NCI-H2081 treated with DMSO at 0.1 percent for 48 hours (cell line): ENCODE results near the gene RPTOR.
"Not testable (repeated sequence)": the region's sequence is repeated elsewhere in the genome, so short reads cannot be mapped to it uniquely, and the experiment has no call there.

ENCODE experiments used
- DNase-seq: peaks from one replicate; lab custom pipeline; 2025; lab: John Stamatoyannopoulos, UW

Gene RPTOR

GRCh38 chr17:80694992-80695912 lies 150.6 kb downstream of the RPTOR start:
- no peak for DNase-seq

DNA sequence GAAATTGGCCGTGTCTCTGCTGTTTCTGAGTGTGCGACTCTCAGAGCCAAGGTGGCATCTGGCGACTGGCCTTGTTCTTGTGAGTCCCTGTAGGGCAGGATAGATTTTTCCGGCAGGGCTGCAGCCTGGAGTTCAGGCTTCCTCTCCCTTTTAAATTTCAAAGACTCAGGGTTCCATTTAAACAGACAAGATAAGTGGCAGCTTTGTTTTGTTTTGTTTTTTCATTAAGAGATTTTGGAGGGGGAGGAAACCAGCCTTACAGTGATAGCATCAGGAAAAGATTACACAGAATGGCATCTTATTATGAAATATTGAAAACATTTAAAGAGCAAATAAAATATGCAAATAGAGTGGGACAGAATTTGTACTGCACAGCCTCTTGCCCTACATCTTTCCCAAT lies 151.3 kb downstream of the RPTOR start:
- DNase-seq, result no peak

- DNase-seq, result no peak
Measured at GRCh38 chr17:80696456-80696855, 151.8 kb downstream of the RPTOR start.

DNA sequence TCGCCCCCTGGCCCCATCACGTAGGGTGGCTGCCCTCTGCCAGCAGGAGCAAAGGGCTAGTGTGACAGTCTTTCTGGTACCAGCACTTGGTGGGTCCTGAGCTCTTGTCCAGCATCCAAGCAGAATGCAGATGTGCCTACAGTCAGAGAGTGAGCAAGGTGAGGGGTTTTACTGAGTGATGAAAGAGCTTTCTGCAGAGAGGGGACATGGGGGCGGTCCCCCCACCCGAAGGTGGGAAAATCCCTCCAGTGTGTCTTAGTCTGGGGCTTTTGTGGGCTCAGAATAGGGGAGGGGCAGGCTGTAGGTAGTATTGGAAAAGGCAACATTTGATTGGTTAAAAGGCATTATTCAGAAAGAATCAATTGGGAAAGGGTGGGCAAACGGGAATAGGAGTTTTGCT lies 152.3 kb downstream of the RPTOR start:
- DNase-seq, result no peak

DNA sequence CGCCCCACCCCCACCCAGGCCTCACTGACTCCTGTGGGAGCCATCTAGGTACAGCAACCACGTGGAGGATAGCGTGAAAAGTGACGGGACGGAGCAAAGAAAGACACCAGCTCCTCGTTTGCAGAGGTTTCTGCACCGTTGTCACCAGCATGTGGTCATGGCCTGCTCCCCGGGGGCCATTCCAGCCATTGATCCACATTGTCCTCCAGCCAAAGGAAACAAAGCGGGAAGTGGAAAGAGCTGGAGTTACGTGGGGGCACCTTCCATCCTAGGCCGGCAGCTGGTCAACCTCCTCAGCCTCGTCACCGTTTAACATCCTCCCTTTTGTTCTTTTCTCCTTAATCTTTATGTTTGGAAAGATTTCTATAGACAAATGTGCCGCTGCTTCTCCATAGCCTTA lies 153.7 kb downstream of the RPTOR start:
- DNase-seq, result no peak

- not testable (repeated sequence) for DNase-seq
Measured at GRCh38 chr17:80699205-80699604, 154.6 kb downstream of the RPTOR start.

DNA sequence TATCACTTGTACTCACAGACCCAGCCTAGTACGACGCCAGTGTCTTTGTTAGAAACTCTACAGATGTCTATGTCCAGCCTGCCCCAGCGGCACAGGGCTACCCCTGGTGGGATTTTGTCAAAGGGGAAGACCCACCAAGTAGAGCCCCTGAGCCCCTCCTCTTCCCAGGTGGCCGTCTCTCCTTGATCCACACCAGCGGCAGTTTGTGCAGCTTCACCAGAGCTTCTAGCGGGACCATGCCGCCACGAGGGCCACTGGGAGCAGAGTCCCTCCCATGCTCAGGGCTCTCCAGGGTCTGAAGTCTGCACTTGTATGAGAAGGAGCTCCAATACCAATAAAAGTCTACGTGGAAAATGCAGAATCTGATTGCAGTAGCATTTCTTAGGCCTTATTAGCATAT lies 157.1 kb downstream of the RPTOR start:
- no peak for DNase-seq

GRCh38 chr17:80702315-80703141 lies 157.9 kb downstream of the RPTOR start:
- no peak for DNase-seq

DNA sequence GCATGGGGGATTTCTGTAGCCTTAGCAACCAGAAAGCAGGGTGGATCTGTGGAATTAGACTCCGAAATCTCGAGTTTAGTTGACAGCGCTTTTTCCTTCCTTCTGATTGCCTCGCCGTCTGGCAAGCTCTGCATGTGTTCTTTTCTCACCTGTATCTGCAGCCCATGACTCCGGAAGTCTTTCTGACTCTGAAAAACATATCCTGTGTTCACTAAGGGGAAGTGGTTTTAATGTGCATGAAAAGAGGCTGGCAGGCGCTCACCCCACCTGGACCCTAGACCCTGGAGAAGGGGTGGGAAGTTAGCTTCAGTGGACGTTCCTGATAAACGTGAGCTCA lies 158.5 kb downstream of the RPTOR start:
- DNase-seq, result no peak

GRCh38 chr17:80704381-80704819 lies 159.8 kb downstream of the RPTOR start:
- DNase-seq, result no peak

DNA sequence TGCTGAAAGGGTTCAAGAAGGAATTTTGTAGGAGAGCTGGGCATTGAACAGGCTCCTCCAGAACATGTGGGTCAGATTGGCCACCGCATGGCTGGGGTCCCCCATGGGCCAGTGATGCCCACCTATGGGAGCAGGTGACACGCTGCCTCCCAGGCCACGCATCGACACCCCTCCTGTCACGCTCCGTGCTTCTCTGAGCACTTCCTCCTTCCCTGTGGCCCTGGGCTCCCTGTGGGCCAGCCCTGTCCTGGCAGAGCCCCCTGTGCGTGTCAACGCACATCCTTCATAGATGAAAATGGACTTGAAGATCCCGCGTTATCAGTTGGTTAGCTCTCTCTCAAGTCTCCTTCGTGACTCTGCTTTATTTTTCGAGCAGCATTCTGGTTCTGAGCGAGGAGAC lies 160.3 kb downstream of the RPTOR start:
- DNase-seq, result no peak

GRCh38 chr17:80705988-80706387 lies 161.3 kb downstream of the RPTOR start:
- no peak for DNase-seq

DNA sequence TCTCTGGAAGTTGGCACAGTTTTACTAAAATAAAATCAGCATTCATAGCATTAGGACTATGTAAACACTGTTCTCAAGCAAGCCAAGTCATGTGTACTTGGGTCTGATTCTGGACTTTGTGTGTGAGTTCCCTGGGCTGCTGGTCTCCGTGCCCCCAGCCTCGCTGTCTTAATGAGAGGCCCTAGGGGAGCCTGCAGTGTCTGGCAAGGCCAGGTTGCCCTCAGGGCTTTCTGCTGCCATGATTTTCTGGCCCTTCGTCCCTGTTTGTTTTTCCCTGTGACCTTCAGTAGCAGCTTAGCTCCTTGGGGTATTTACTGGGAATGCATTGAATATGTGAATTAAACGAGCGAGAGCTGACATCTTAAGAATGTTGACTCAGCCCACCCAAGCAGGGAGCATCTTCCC lies 161.8 kb downstream of the RPTOR start:
- DNase-seq, result no peak

DNA sequence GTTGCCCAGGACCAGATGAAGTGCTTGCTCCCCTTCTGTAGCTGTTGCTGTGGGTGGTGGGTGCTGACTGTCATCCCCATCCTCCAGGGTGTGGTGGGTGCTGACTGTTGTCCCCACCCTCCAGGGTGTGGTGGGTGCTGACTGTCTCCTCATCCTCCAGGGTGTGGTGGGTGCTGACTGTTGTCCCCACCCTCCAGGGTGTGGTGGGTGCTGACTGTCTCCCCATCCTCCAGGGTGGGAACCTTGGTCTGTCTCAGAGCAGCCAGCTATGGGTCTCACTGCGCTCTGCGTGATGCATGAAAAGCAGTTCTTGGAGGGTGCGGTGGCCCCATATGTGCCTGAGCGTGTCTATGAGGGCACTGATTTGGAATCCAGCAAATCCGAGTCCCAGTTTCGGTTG lies 163.8 kb downstream of the RPTOR start:
- no peak for DNase-seq

DNA sequence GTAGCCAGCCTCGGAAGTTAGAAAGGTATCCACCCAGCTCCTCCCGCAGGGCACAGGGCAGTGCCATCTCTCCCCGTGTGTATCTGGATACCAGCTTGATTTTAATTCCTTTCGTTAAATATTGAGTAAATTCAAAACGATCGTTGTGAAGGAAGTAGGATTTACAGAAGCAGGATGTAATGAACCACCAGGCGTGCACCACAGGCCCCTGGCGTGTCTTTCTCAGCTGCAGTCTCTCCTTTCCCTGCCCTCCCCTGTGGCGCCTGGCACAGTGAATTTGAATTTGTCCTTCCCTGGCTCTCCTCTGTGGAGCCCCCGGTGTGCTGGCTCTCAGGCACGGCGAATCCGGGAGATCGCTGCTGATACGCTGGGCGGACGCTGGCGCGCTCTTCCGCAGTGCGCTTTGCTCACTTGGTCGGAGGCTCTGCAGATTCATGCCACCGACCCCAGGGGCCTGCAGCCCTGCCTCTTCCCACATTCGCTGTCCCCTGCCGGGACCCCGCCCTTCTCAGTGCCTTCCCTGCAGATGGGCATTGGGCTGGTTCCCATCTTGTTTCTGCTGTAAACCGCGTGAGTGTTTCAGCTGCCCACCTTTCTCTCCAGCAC lies 164.6 kb downstream of the RPTOR start:
- DNase-seq, result no peak

GRCh38 chr17:80710714-80711302 lies 166.2 kb downstream of the RPTOR start:
- no peak for DNase-seq

DNA sequence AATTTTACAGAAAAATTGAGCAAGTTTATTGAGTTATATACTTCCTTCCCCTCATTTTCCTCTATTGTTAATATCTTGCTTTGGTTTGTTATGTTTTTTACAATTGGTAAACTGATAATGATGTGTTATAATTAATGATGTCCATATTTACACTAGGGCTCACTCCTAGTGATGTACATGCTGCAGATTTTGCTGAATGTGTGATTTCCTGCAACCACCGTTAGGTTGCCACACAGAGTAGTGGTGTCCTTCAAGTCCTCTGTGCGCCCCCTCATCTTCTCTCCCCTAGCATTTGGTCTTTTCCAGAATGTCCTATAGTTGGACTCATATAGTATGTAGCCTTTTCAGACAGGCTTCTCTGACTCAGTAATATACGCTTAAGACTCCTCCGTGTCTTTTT lies 167.5 kb downstream of the RPTOR start:
- no peak for DNase-seq

DNA sequence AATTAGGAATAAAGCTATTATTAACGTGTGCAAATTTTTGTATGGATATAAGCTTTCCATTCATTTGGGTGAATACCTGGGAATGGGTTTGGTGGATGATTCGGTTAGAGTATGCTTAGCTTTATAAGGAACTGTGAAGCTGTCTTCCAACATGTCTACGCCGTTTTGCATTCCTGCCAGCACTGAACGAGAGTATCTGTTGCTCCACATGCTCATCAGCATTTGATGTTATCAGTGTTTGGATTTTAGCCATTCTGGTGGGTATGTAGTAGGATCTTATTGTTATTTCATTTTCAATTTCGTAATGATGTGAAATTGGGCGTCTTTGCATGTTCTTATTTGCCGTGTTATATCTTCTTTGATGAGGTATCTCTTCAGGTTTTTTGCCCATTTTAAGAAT lies 168.0 kb downstream of the RPTOR start:
- DNase-seq, result no peak

- DNase-seq, result no peak
Measured at GRCh38 chr17:80716986-80717719, 172.5 kb downstream of the RPTOR start.

DNA sequence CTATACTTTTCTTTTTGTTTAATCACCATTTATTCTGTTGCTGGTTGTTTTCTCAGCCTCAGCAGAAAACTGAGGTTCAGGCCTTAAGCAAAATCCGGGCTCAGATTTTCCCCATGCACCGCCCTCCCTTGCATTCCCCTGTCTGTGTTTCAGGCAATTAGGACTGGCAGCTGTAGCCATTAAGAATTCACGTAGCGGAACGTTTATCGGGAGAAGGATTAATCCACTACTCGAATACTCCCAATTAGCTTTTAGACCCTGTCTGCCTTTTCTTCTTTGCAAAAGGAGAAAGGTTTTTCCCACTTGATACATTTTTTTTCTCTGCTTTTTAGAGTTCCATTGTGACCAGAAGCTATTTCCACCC lies 173.1 kb downstream of the RPTOR start:
- no peak for DNase-seq

- DNase-seq, result no peak
Measured at GRCh38 chr17:80718428-80718827, 173.8 kb downstream of the RPTOR start.

- no peak for DNase-seq
Measured at GRCh38 chr17:80719449-80719848, 174.8 kb downstream of the RPTOR start.
